ENCODE results near the gene CHMP1B.

GRCh38 chr18:11889284-11889683 is 38.1 kb downstream of the CHMP1B start:
- TF ChIP-seq CTCF (conservative IDR thresholded peaks at IDR 0.05 in 1 of 2, IDR thresholded peaks at IDR 0.05 in 1 of 2; ENCODE audit: extremely low read depth in 1 of 2, insufficient read depth in 1 of 2, low read depth in 1 of 2, low read length in 2 of 2) (no peak), EZH2 (IDR thresholded peaks at IDR 0.05; ENCODE audit: borderline replicate concordance, low read length) (no peak)

Data from mammary epithelial cell (primary cell).